ENCODE measurements around the gene DNAH1.
A peak's percentile ranks its signal among the peaks of the same experiment; 100 is the strongest.

DNAH1 gene

DNA sequence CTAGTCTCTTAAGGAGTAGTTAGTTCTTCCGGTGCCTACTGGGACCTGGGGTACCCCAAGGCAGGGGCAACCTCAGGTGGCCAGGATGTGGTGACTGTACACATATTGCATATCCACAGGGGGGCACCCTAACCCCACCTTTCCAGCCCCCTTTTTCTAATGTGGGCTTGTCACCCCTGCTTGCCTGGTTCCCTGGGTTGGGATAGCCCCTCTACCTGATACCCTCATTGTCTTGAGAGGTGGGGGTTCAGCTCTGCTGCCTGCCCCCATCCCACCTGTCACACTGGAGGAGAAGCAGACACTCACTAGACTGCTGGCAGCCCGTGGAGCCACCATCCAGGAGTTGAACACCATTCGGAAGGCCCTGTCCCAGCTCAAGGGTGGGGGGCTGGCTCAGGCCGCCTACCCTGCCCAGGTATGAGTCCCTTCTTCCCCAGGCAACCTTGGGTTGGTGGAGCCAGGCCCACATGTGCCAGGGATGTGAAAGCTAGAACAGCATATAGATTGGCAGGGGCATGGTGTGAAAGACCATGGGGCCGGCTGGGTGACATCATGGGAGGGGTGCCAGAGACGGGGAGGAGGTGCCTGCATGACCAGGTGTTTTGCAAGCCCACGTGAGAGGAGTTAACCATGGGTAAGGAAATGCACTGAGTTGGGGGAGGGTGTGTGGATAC, 24.5 kb upstream of the DNAH1 start:
- DNase-seq, result no peak

DNA sequence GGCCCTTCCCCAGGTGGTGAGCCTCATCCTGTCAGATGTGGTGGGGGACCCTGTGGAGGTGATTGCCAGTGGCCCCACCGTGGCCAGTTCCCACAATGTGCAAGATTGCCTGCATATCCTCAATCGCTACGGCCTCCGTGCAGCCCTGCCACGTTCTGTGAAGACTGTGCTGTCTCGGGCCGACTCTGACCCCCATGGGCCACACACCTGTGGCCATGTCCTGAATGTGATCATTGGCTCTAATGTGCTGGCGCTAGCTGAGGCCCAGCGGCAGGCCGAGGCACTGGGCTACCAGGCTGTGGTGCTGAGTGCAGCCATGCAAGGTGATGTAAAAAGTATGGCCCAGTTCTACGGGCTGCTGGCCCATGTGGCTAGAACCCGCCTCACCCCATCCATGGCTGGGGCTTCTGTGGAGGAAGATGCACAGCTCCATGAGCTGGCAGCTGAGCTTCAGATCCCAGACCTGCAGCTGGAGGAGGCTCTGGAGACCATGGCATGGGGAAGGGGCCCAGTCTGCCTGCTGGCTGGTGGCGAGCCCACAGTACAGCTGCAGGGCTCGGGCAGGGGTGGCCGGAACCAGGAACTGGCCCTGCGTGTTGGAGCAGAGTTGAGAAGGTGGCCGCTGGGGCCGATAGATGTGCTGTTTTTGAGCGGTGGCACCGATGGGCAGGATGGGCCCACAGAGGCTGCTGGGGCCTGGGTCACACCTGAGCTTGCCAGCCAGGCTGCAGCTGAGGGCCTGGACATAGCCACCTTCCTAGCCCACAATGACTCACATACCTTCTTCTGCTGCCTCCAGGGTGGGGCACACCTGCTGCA, 23.7 kb upstream of the DNAH1 start:
- DNase-seq, result no peak

DNA sequence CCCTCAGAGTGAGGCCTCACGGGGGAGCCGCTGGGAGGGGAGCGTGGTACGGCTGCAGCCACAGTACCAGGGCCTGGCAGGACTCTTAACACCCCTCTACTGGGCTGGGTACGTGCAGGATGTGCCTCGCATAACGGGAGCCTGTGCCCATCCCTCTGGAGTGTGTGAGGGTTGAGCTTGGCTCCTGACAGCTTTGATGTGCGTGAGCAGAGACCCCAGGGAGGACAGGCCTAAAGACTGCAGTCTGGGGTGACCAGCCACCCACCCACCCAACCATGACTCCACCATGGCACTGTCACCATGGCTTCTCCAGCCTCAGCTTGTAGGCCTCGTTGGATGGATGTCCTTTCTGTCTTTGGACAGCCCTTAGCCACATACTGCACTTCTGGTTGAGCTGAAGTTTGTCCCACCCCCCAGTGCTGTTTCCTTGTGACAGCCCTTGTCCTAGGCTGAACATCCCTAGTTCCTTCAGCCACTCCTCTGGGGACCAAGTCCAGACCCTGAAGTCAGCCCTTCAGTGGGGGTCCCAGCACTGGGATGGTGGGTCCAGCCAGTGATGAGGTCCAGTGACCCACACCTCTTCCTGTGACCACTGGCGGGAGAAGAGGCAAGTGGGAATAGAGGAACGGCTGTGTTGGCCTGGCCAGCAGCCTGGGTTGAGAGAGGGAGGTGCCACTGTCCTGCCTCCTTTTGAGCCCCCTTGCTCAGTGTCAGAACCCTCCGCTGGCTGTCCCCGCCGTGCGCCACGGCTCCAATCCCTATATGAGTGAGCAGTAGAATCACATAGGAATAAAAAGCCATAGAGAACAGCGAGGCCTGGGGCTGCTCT, 22.4 kb upstream of the DNAH1 start:
- no peak for DNase-seq

DNA sequence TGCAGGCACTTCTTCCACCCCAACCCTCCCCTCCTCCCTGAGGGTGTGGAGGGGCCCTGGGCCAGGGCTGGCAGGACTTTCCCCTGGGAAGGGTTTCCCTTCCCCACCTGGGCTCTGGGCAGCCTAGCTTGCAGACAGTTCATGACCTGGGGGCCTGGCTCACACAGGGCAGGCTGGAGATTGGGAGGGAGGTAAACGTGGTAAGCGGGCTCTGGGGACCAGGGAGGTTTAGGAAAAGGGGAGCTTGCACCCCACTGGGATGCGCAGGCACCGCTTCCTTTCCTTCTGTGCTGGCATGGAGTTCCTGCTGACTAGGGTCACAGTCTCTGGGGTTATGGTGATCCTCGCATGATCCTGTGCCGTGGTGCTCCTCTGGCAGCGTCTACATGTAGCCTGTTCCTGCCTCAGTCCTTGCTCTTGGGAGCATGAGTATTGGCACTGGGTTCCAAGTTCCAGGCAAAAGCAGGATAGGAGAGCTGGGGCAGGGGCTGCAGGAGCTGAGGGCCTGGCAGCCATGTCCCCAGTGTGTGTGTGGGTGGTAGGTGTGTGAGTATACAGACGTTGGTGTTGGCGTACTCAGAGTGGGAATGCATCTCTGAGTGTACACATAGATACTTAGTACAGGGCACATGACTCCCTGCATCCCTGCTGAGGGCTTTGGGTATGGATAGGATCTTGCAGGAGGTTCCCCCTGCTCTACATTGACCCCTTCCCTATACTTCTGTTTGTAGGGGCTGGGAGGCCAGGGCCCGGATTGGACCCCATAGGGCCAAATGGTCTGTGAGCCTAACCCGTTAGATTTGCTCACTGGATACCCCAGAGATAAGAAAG, 21.6 kb upstream of the DNAH1 start:
- no peak for DNase-seq

DNA sequence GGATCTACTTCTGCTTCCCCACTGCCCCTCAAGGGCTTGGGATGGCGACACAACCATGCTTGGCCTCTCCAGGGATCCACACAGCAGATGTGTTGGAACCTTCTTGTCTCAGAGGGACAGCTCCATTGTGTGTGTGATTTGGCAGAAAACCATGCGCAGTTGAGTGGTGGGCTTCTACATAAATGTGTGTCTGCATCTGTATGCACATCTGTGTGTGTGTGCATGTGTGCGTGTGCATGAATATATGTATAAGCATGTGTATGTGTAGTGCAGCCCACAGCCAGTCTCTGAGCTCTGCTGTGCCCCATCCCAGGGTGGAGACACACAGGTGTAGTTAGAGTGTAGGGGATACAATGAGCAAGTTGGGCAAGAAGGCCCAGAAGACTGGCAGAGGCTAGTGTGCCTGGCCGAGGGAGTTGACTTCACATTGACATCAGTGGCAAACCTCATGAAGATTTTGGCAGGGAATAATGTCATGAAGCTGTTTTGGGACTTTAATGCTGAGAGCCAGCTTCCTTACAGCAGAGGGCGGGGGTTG, 20.4 kb upstream of the DNAH1 start:
- no peak for DNase-seq

DNA sequence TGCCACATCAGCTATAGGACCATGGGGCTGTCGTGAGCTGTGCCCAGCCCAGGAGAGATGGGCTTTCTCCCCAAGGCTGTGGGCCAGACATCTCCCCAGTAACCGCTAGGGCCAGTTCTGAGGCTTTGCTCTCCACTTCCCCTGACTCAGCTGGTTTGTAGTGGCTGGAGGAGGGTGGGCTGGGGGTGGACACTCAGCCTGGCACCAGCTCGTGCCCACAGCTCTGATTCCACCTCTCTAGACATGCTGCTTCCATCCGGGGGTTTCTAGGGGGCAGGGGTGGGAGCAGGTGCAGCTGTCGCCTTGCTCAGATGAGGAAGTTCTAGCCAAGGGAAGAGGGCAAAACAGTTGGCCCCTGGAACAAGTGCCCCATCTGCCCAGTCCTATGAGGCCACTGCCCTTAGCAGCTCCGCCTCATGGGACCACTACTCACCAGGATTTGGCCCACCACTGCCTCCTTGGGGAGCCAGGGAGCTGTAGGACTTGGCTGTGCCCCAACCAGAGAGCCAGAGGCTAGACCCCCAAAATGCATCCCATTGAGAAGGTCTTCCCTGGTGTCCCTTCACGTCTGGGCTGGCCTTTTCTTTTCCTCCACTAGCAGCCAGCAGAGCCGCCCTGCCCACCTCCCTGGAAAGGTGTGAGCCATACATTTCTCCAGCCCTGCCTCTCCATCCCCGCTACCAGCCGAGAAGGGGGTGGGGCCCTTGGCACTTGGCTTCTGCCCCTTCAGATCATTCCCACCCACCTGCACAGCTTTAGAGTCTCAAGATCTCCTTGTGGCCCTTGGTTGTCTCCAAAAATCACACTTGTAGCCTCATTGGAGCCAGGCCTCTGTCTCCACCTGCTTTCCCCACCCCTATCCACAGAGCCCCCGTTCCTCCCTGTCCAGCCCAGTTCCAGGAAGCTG, 18.6 kb upstream of the DNAH1 start:
- no peak for DNase-seq

DNA sequence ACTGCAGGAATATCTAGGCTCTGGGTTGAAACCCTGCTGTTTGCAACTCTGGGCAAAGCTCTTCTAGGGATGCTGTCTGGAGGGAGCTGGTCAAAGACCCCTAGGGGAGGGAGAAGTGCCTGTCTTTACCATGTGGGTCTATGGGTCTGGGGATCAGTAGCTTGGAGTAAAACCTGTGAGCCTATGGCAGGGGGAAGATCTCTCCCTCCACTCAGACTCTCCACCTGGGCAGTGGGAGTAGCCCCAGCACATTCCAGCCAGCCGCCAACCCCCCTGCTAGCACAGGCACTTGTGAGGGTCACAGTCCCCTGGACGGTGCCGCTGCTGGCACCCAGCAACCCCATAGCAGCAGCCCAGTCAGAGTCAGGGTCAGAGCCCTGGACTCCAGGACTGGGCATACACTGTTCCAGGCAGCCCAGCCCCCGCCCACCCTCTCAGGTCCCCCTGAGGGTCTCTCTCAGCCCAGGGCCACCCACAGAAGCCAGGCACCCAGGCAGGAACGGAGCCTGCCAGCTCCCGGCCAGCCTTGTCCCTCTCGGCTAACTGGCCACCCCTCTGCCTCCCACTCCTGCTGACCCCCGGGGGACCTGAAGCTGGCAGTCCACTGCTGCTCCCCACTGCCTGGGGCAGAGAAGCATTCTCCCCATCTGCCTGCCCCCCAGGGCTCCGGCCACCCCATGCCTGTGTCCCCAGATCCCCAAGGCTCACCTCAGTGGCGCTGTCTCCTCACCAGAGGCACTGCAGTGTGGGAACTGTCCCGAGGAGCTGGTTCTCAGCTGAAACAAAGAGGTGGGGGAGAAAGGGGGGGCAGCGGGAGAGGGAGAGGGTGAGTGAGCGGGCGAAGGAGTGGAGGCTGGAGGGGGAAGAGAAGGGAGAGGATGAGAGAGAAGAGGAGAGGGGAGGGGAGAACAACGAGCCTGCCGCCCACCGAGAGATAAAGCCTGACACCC, 17.7 kb upstream of the DNAH1 start:
- no peak for DNase-seq

DNA sequence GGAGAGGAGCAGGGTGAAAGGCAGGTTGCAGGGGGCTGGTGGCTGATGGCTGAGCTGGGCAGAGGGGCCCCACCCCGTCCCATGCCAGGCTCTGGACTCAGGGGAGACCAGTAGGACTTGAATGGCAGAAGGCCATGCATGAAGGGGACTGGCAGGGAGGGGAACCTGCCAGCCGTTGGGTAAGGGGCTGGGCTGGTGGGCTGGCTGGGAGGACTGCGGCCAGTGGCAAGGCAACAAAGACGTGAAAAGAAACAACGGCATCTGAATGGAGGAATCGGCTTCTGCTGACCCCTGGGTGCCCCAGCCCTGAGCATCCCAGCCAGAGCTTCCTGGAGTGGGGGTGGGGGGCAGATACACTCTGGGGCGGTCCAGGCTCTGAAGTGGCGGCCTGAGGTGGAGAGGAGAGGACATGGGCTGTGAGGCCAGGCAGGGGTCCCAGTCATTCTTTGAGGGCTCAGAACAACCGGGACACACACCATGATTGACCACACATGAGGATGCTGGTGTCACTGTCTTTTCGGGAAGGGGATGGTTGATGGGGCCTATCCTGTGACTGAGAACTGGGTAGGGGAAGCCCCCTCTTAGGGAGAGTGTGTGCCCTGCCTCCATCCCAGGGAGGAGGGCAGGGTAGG, 16.8 kb upstream of the DNAH1 start:
- DNase-seq, result no peak

DNA sequence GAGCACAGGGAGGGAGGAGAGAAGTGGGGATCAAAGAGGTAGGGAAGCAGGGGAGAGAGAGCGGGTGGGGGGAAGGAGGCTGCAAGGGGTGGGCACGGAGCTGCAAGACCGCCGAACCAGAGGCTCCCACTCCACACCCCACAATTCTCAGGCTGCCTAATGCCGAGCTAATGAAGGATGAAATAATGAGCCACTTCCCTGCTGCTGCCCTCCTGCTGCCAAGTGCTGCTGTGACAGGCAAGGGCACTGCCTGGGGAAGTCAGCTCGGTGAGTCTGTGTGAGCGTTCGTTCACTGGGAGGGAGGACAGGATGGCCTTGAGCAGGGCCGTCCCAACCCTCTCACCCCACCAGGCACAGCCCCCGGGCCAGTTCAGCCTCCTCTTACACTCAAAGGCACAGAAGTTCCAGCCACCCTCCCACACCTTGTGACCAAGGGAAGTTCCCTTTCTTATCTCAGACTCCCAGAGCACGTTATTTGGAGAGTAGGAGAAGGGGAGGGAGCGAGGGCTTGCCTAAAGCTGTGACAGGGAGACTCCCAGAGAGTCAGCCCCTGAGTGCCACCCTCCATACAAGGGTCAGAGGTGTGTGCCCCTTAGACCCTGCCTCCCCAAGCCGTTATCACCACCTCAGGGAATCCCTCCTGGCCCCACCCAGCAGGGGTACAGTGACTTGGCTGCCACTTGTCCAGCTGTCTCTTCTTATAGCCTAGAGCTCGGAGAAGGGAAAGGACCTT, 16.1 kb upstream of the DNAH1 start:
- DNase-seq, result peak; percentile 91

DNA sequence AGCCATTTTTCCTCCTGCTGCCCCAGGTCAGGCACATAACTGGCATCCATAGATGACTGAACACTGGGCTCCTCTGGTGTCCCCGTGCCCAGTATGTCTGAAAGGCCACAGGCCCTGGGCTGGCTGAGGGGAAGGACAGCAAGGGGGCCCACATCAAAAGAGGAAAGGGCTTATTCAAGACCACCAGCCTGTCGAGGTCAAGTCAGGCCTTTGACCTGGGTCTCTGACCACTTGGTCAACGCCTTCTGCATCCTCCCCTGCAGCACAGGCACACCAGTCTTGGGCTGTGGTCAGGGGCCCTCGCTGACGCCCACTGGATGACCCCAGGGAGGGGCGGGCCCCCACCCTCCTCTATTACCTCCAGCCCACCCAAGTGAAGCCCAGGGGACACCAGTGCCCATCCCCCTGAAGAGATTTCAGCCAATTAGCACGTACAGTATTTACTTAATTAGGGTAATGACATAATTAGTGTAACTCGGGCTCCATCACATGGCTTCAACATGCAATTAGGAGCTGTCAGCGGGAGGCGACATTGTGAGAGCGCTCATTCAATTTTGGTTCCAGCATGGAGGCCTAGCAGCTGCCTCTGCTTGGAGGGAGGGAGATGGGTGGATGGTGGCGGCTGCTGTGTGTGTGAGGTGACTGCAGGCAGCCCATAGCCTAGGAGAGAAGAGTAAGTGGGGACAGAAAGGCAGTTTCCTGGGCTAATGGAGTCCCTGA, 13.5 kb upstream of the DNAH1 start:
- DNase-seq, result no peak

DNA sequence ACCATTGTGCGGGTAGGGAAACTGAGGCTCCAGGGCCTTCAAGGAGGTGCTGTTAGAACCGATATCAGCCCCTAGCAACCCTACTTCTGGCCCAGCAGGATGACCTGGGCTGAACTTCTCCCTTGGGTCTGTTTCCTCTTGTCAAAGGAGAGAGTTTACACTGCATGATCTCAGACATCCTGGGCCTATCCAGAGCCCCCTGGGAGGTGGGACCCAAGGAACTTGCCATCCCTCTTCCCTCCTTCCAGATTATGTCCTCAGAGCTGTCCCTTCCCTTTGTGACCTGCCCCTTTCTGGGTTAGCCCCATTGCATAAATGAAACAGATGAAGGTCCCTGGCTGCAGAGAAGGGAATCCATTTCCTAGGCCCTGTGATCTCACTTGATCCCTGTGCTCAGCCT, 12.3 kb upstream of the DNAH1 start:
- no peak for DNase-seq

DNA sequence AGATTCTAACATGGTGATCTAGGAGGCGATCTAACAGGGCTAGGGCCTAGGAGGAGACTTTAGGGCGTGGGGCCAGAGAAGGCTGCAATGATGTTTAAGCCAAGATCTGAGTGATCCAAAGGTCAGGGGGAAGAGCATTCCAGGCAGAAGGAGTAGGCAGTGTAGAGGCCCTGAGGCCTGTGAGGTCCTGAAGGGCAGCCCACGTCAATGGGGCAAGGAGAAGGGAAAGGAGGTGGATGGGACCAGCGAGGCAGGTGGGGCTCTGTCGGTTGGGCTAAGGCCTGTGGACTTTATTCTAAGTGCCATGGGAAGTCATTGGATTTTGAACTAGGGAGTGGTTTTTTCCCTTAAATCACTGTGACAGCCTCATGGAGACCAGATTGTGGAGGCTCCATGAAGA, 10.2 kb upstream of the DNAH1 start:
- no peak for DNase-seq

DNA sequence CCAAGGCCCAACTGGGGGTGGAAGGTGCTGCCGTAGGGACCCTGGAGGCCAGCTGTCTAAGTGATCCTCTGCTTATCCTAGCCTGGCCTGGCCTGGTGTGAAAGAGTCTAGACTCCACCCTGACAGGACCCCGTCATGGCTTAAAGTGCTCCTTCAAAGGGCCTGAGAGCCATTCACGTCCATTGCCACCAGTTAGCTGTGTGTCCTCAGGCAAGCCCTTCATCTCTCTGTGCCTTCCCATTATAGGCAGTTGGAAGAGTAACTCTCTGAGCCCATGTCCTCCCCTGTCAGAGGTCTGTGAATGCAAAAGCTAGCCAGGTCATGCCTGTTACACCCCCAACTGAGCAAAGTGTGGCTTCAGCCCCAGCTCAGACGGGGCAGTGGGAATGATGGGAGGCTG, 9.1 kb upstream of the DNAH1 start:
- no peak for DNase-seq

DNA sequence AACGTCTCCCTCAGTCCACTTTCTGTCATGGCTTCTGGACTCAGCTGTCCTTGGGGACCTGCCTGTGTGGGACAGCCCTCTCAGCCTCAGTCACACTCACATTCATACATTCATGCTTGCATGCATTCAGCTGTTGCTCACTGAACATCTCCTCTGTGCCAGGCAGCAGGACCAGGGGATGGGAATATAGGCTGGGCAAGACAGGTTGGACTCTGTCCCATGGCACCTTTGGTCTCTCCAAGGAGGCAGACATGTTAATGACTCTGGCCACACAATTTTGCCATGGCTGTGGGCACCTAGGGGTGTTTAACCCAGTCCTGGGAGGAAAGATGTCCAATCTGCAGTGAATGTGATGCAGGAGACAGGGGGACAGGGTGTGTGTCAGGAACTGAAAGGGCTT, 7.8 kb upstream of the DNAH1 start:
- DNase-seq, result no peak

DNA sequence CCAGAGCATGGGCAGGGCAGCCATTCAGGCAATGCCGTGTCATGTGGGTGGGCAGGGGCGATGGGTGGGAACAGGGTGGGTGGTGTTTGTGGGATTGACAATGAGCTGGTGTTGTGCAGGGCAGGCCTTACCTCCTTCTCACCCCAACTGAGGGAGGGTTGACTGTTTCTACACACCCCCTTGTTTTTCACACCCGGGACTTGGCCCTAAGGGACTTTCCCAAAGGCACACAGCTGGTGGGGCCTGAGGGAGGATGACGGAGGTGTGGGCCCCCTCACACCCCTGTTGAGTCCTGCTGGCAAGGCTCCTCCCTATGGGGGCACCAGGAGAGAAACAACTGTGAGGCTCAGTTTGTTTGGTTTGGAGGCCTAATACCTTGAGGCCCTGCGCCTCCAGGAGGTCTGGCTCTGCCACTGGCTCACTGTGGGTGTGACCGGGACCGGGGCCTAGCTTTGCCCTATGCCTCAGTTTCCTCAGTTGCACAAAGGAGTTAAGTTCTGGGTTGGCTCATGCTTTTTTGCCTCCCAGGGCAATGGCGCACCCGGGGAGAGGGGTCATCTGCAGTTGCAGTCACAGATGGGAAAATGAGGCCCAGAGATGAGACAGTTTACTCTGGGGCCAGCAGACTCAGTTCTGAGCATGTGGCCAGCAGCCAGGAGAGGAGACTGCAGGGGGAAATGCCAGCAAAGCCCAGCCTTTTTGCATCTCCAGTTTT, 5.1 kb upstream of the DNAH1 start:
- DNase-seq, result no peak

DNA sequence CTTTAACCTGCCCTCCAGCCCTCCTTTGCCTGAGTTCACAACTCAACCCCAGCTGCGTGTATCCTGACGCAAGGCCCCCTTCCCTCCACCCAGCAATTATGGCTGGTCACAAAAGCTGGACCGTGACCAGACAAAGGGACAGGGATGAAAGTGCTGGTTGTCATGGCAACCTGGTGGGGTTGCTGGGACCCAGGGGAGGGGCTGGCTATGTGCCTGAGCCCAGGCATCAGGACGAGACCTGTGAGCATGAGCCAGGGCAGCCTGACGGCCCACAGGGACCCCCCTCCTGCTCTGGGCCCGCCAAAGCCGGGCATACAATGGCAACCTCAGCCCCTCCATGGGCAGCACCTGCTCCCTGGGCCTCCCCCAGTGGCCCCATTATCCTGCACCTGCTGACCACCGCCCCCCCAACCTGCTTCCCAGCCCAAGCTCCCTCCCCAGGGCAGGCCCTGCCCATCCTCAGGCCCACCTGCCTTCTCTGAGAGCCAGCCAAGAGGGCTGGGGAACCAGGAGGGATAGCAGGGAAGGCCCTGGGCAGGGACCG, 4.5 kb upstream of the DNAH1 start:
- DNase-seq, result no peak

DNA sequence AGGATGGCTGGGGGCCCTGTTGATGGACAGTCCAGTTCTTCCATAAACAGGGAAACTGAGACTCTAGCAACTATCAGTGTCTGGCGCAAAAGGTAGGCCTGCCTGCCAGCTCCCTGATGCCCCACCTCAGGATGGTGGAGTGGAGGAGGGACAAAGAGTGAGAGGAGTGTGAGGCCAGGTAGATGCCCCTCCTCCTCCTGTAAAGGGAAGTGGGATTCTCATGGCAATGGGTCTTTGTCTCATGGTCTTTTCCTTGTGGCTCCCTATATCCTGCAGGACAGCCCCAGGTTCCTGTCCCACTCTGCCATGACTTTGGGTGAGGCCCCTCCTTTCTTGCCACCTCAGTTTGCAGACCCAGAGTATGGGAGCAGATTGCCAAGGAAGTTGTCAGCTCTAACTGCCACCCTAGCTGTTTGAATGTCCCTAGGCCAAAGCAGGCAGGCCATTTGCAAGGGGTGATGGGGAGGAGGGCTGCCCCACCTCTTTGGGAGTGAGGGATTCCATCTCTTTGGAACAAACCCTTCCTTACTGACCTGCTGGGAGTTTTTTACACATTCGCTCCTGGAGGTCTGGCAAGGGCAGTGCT, 2.8 kb upstream of the DNAH1 start:
- DNase-seq, result no peak

Data from islet precursor cell (in vitro differentiated cells).